Endothelial cell of umbilical vein (primary cell): Measurements from ENCODE around the gene FAM193B.

Source experiments
- EZH2 ChIP-seq: IDR thresholded peaks from 2 replicates; pipeline ENCODE4 v1.6.1; 2012; ENCODE audit warnings: borderline replicate concordance, low read depth, mild to moderate bottlenecking, moderate library complexity, low read length, inconsistent platforms; ENCODE audit not compliant: severe bottlenecking
- MYC ChIP-seq: IDR thresholded peaks from one replicate; pipeline ENCODE4 v1.6.1; 2011; ENCODE audit warnings: mild to moderate bottlenecking, low read depth, low read length
- POLR2A ChIP-seq: IDR thresholded peaks from 2 replicates; pipeline ENCODE4 v1.6.1; 2012; ENCODE audit warnings: low read depth, mild to moderate bottlenecking, control low read depth, low read length
- POLR2AphosphoS5 ChIP-seq: IDR thresholded peaks from 2 replicates; pipeline ENCODE4 v1.6.1; 2012; ENCODE audit warnings: low read depth, mild to moderate bottlenecking, control low read depth, low read length, moderate library complexity; ENCODE audit not compliant: insufficient read depth
- TF ChIP-seq, protein P1 (sequence below), 2 donors: IDR thresholded peaks; 1 replicate in 1 of 2; 2 replicates in 1 of 2; pipeline ENCODE4 v1.5.1; 2011; ENCODE audit warnings: low read length in 2 of 2, mild to moderate bottlenecking in 2 of 2, moderate library complexity in 2 of 2, control low read depth in 1 of 2, inconsistent platforms in 1 of 2, low read depth in 1 of 2; ENCODE audit not compliant: insufficient read depth in 1 of 2; ENCODE audit errors: extremely low read depth in 1 of 2

DNA sequence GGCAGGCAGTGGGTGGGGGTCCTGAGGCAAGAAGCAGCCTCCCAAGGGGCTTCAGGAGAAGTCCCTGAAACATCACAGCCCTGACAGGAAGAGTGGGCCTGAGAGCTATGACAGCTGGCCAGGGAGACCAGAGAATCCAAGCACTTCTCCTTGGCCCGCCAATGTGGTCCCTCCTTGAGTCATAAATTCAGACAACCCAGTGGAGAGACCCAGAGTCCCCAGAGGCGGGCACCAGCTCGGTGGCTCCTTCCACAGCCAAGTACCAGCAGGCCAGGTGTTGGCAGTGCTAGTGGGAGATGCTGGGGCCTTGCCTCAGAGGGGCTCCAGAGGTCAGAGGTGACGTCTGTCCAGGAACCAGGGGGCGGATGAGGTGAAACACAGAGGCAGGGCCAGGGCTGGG is 43.2 kb downstream of the FAM193B start:
- TF ChIP-seq POLR2AphosphoS5 (no peak), MYC (no peak), EZH2 (no peak), POLR2A (no peak)
- TF ChIP-seq, protein P1, sequence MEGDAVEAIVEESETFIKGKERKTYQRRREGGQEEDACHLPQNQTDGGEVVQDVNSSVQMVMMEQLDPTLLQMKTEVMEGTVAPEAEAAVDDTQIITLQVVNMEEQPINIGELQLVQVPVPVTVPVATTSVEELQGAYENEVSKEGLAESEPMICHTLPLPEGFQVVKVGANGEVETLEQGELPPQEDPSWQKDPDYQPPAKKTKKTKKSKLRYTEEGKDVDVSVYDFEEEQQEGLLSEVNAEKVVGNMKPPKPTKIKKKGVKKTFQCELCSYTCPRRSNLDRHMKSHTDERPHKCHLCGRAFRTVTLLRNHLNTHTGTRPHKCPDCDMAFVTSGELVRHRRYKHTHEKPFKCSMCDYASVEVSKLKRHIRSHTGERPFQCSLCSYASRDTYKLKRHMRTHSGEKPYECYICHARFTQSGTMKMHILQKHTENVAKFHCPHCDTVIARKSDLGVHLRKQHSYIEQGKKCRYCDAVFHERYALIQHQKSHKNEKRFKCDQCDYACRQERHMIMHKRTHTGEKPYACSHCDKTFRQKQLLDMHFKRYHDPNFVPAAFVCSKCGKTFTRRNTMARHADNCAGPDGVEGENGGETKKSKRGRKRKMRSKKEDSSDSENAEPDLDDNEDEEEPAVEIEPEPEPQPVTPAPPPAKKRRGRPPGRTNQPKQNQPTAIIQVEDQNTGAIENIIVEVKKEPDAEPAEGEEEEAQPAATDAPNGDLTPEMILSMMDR (IDR thresholded peaks at IDR 0.05; ENCODE audit: extremely low read depth in 1 of 2, insufficient read depth in 1 of 2, low read depth in 1 of 2, low read length in 2 of 2) = no peak
